NCI-H1105 (cell line): ENCODE measurements around the gene LMBRD1.
"Not testable (repeated sequence)": the region's sequence is repeated elsewhere in the genome, so short reads cannot be mapped to it uniquely, and the experiment has no call there.

Experiments
- DNase-seq: peaks from one replicate; lab custom pipeline; 2025; lab: John Stamatoyannopoulos, UW

LMBRD1 gene

GRCh38 chr6:69796073-69796641 lies 653 bp downstream of the LMBRD1 start:
- DNase-seq = peak; percentile 31

- no peak for DNase-seq
Observed at GRCh38 chr6:69795469-69796072, 1.2 kb downstream of the LMBRD1 start.

GRCh38 chr6:69792292-69792691 lies 4.5 kb downstream of the LMBRD1 start:
- no peak for DNase-seq

- DNase-seq = peak; percentile 22
Observed at GRCh38 chr6:69791065-69791471, 5.7 kb downstream of the LMBRD1 start.

- DNase-seq = no peak
Observed at GRCh38 chr6:69790629-69791028, 6.2 kb downstream of the LMBRD1 start.

- DNase-seq = no peak
Observed at GRCh38 chr6:69789578-69789977, 7.2 kb downstream of the LMBRD1 start.

GRCh38 chr6:69787436-69787835 lies 9.4 kb downstream of the LMBRD1 start:
- not testable (repeated sequence) for DNase-seq

- no peak for DNase-seq
Observed at GRCh38 chr6:69785697-69786096, 11.1 kb downstream of the LMBRD1 start.

GRCh38 chr6:69784595-69785377 lies 12.0 kb downstream of the LMBRD1 start:
- no peak for DNase-seq

GRCh38 chr6:69783108-69783507 lies 13.7 kb downstream of the LMBRD1 start:
- no peak for DNase-seq

- DNase-seq = no peak
Observed at GRCh38 chr6:69780585-69781178, 16.1 kb downstream of the LMBRD1 start.

- DNase-seq = no peak
Observed at GRCh38 chr6:69775941-69776340, 20.9 kb downstream of the LMBRD1 start.

GRCh38 chr6:69775585-69775849 lies 21.3 kb downstream of the LMBRD1 start:
- no peak for DNase-seq

- no peak for DNase-seq
Observed at GRCh38 chr6:69774740-69775584, 21.8 kb downstream of the LMBRD1 start.

GRCh38 chr6:69771158-69771906 lies 25.5 kb downstream of the LMBRD1 start:
- no peak for DNase-seq

GRCh38 chr6:69768664-69769063 lies 28.1 kb downstream of the LMBRD1 start:
- no peak for DNase-seq

GRCh38 chr6:69763763-69764162 lies 33.0 kb downstream of the LMBRD1 start:
- DNase-seq = no peak

GRCh38 chr6:69761853-69762252 lies 35.0 kb downstream of the LMBRD1 start:
- no peak for DNase-seq

- no peak for DNase-seq
Observed at GRCh38 chr6:69758214-69758613, 38.6 kb downstream of the LMBRD1 start.

- no peak for DNase-seq
Observed at GRCh38 chr6:69756907-69757306, 39.9 kb downstream of the LMBRD1 start.

GRCh38 chr6:69756366-69756765 lies 40.4 kb downstream of the LMBRD1 start:
- no peak for DNase-seq

GRCh38 chr6:69735027-69735426 lies 61.8 kb downstream of the LMBRD1 start:
- DNase-seq = no peak
